ENCODE measurements around the gene ASCL5.

Gene ASCL5

DNA sequence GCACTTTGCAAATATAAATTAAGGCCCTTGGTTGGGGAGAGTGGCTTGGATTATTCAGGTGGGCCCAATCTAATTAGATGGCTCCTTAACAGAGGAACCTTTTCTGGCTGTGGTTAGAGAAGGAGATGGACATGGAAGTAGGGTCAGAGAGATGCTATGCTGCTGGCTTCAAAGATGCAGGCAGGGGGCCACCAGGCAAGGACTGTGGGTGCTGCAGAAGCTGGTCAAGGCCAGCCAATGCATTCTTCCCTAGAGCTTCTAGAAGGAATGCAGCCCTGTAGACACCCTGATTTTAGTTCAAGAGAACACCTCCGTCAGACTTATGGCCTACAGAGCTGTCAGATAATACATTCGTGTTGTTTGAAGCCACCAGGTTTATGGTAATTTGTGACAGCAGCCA is 31.0 kb upstream of the ASCL5 start:
- H3K27ac ChIP-seq = no peak overlapping the region
- TF ChIP-seq, protein P1, sequence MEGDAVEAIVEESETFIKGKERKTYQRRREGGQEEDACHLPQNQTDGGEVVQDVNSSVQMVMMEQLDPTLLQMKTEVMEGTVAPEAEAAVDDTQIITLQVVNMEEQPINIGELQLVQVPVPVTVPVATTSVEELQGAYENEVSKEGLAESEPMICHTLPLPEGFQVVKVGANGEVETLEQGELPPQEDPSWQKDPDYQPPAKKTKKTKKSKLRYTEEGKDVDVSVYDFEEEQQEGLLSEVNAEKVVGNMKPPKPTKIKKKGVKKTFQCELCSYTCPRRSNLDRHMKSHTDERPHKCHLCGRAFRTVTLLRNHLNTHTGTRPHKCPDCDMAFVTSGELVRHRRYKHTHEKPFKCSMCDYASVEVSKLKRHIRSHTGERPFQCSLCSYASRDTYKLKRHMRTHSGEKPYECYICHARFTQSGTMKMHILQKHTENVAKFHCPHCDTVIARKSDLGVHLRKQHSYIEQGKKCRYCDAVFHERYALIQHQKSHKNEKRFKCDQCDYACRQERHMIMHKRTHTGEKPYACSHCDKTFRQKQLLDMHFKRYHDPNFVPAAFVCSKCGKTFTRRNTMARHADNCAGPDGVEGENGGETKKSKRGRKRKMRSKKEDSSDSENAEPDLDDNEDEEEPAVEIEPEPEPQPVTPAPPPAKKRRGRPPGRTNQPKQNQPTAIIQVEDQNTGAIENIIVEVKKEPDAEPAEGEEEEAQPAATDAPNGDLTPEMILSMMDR (conservative IDR thresholded peaks at IDR 0.05) = no peak
- no peak for TF ChIP-seq ZFX (IDR thresholded peaks at IDR 0.05)

GRCh38 chr1:201156819-201157218 is 29.8 kb upstream of the ASCL5 start:
- H3K27ac ChIP-seq = no peak overlapping the region
- no peak for TF ChIP-seq ZFX (IDR thresholded peaks at IDR 0.05)
- TF ChIP-seq, protein P1 (conservative IDR thresholded peaks at IDR 0.05) = no peak

GRCh38 chr1:201156346-201156745 is 29.4 kb upstream of the ASCL5 start:
- TF ChIP-seq, protein P1 (conservative IDR thresholded peaks at IDR 0.05) = no peak
- no peak overlapping the region for H3K27ac ChIP-seq

DNA sequence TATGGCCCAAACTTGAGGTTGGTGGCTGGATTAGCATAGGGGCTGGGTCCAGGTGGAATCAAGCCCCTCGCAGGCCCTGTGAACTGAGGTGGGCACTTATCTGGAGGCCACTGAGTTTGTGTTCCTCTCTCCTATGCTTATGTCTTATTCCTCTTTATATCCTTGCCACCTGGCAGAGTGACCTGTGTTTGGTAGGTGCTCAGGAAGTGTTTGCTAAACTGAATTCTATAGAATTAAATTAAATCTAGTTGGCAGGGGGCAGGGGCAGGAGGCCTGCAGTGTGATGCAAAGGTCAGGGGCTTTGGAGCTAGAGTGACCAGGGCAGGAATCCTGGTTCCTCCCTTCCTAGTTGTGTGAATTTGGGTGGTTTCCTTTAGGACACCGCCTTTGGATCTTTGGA is 28.4 kb upstream of the ASCL5 start:
- H3K27ac ChIP-seq = no peak overlapping the region
- TF ChIP-seq ZFX (IDR thresholded peaks at IDR 0.05) = no peak

- TF ChIP-seq, protein P1 (conservative IDR thresholded peaks at IDR 0.05) = no peak
- TF ChIP-seq ZFX (IDR thresholded peaks at IDR 0.05) = no peak
- H3K27ac ChIP-seq = peak within 1 kb of the TSS; percentile 84
Observed at GRCh38 chr1:201154389-201155165, 27.6 kb upstream of the ASCL5 start, which contains the start of gene TMEM9. Gene TMEM9 (minus strand): TSS chr1:201154474. CDS start chr1:201153923, 551 bp downstream.

DNA sequence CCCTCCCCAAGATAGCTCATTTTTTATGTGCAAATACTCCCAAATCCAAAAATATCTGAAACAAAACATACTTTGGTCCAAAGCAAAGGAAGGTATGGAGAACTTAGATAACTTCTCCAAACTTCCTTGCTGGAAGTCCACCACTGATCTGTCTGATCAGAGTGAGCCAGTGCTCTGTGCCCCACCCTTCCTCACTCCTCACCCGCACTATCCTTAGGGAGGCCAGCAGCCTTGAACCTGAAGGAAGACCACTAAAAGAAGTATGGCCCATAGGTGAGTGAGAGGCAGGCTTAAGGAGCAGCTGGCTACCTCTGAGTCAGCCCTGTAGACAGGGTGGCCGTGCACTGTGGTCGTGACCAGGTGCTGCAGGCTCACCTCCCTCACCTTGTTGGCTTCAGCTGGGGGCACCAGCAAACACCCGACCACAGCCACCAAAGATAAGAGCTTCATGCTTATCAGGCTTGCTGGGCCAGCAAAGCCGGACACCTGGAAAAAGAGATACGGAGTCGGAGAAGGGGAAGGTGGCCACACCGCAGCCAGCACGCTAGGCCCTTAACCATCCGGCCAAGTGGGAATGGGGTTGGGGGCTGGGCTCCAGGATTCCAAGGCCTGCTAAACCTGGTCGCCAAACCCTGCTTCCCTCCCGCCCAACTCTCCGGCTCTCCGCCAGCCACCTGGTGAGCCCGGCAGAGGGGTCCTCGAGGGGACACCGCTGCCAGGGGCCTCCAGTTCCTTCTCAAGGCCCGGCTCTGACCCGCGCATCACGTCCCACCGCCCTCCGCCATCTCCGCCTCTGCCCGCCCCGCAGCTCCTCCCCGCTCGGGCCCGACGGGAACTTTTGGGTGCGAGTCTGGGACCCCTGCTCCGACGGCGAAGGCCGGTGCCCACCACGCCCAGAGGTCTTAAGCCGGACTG is 26.7 kb upstream of the ASCL5 start:
- peak overlapping the region; percentile 84 for H3K27ac ChIP-seq
- TF ChIP-seq ZFX (IDR thresholded peaks at IDR 0.05) = peak; percentile 92
- TF ChIP-seq, protein P1 (conservative IDR thresholded peaks at IDR 0.05) = no peak

DNA sequence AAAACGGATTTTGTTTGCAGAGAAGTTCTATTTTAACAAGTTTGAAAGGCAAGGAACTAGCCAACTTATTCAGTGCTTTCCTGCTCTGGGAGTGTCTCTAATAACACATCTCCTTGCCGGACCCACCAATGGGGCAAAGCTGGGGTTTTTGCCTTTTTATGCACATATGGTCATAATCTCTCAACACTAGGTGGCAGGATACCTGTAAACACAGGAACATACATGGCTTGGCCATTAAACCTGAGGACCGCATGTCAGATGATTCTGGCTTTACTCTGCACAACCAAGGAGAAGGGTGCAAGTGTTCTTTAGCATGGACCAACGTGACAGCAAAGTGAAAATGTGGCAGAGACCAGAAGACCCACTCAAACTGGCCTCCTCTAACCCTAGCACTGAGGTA is 22.4 kb upstream of the ASCL5 start:
- no peak overlapping the region for H3K27ac ChIP-seq

More for the DNA sequence above, 22.4 kb upstream of the ASCL5 start:
- no peak for TF ChIP-seq ZFX (IDR thresholded peaks at IDR 0.05)
- TF ChIP-seq, protein P1 (conservative IDR thresholded peaks at IDR 0.05) = peak; percentile 74

Data from C4-2B (cell line).